Upper lobe of left lung (tissue), 4 donors: Measurements from ENCODE around the gene PLXNA4.

Source experiments
- EP300 ChIP-seq, 4 donors: sonication (generic); formaldehyde crosslinking; IDR thresholded peaks; one replicate each; pipeline ENCODE4 v1.5.1; 2017; ENCODE audit warnings: antibody characterized with exemption in 4 of 4, control low read depth in 2 of 4
- POLR2A ChIP-seq, 4 donors: fragments of 450-650 bp; IDR thresholded peaks; one replicate each; pipeline ENCODE4 v1.5.1; 2016 to 2017; ENCODE audit warnings: antibody characterized with exemption in 4 of 4, mild to moderate bottlenecking in 2 of 4
- POLR2AphosphoS5 ChIP-seq, 2 donors: sonication (generic); formaldehyde crosslinking; IDR thresholded peaks; one replicate each; pipeline ENCODE4 v1.5.1; 2017; ENCODE audit warnings: antibody characterized with exemption in 2 of 2
- TF ChIP-seq, protein P1 (sequence below), 6 experiments: fragments of 450-650 bp in 4 of 6; fragments of 200-600 bp in 2 of 6; sonication (generic) in 2 of 6; IDR thresholded peaks; one replicate each; pipeline ENCODE4 v1.5.1; 2016 to 2019; ENCODE audit warnings: antibody characterized with exemption in 6 of 6

DNA sequence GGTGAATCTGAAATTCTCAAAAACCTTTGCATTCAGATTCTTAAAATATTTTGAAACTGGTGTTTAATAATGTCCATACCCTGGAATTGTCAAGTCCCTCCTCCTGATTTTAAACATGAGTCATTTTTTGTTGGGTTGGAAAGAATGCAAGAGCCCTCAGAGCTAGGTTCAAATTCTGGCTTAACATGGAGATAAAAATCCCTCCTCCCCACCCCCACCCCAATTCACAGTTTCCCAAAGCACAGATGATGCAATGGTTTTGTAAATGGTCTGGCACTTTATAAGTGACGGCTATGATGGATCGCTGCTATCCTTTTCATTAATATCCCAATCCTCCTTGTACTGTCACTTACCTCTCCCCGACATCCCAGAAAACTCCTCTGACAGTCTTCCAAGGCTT is 332.8 kb downstream of the PLXNA4 start:
- TF ChIP-seq, protein P1, sequence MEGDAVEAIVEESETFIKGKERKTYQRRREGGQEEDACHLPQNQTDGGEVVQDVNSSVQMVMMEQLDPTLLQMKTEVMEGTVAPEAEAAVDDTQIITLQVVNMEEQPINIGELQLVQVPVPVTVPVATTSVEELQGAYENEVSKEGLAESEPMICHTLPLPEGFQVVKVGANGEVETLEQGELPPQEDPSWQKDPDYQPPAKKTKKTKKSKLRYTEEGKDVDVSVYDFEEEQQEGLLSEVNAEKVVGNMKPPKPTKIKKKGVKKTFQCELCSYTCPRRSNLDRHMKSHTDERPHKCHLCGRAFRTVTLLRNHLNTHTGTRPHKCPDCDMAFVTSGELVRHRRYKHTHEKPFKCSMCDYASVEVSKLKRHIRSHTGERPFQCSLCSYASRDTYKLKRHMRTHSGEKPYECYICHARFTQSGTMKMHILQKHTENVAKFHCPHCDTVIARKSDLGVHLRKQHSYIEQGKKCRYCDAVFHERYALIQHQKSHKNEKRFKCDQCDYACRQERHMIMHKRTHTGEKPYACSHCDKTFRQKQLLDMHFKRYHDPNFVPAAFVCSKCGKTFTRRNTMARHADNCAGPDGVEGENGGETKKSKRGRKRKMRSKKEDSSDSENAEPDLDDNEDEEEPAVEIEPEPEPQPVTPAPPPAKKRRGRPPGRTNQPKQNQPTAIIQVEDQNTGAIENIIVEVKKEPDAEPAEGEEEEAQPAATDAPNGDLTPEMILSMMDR (IDR thresholded peaks at IDR 0.05), result no peak
- TF ChIP-seq POLR2A (IDR thresholded peaks at IDR 0.05) (no peak), EP300 (IDR thresholded peaks at IDR 0.05) (no peak), POLR2AphosphoS5 (IDR thresholded peaks at IDR 0.05) (no peak)
